Pancreas (tissue), 10 donors: ENCODE data around the gene ARMC10. TPM values are rescaled to one million over a fixed set of nuclear protein-coding genes. Genes with fewer than 3 reads are reported as not detected.

Experiments
- ATAC-seq, 4 donors: fragments of 200-7000 bp; cut with Tn5 transposase; one replicate each; pipeline versions ENCODE4 v1.8.0 to v1.9.1; 2020; ENCODE audit warnings: mild to moderate bottlenecking in 4 of 4, moderate library complexity in 4 of 4
- DNase-seq, 6 donors: peaks; one replicate each; pipeline ENCODE4 v3.0.0-alpha.2; 2020
- FAIRE-seq: peaks from 2 replicates; lab custom pipeline; 2012; peaks lifted over from hg19 to GRCh38; lab: Jason Lieb, UNC
- H3K27ac ChIP-seq, 4 donors: fragments of 200-600 bp; sonication (generic); 1 replicate in 3 of 4; 2 replicates in 1 of 4; pipeline versions ENCODE4 v1.5.0 to v1.8.0; 2020
- H3K27me3 ChIP-seq, 4 donors: fragments of 200-600 bp; one replicate each; pipeline ENCODE4 v1.8.0; 2021
- H3K36me3 ChIP-seq, 3 donors: fragments of 200-600 bp; sonication (generic) in 1 of 3; one replicate each; pipeline versions ENCODE4 v1.5.0 to v1.8.0; 2020 to 2021
- H3K4me1 ChIP-seq, 3 donors: fragments of 200-600 bp; one replicate each; pipeline ENCODE4 v1.8.0; 2021
- H3K4me3 ChIP-seq, 4 donors: fragments of 200-600 bp; sonication (generic) in 2 of 4; one replicate each; pipeline versions ENCODE4 v1.5.0 to v1.8.0; 2020 to 2021
- H3K9me3 ChIP-seq, 4 donors: fragments of 200-600 bp; one replicate each; pipeline ENCODE4 v1.8.0; 2021
- CTCF ChIP-seq, 4 donors: fragments of 200-600 bp; sonication (generic) in 3 of 4; IDR thresholded peaks; one replicate each; pipeline versions ENCODE4 v1.5.0 to v1.8.0; 2021; ENCODE audit warnings: antibody characterized with exemption in 4 of 4
- WGBS, 2 donors: extraction: QIAGEN DNeasy Blood & Tissue Kit; methylation state at CpG; one replicate each; pipeline ENCODE4 v1.1.7; 2013; 5-methylcytosine and 5-hydroxymethylcytosine counted together
- intact Hi-C, 3 donors: fragments of 100-400 bp; cut with DNase I; formaldehyde crosslinking; loops; one replicate each; pipeline versions ENCODE4 v1.11.1 to v1.14.2; 2022
- polyA plus RNA-seq, 2 donors: library from polyadenylated mRNA; stranded (reverse); fragments of 200-250 nt; gene quantifications; one replicate each; pipeline ENCODE4 v1.2.3, GENCODE V29; 2013
- total RNA-seq, 6 donors: library from RNA; stranded (reverse); fragmentation: NEBNext Ultra II Directional in 4 of 6; extraction: Animal tissue kit (Norgen Biotek cat#: 25700) in 4 of 6; gene quantifications; one replicate each; pipeline versions ENCODE4 v1.2.1 to v1.2.4, GENCODE V29; 2021 to 2023
- donor health status: healthy with polysubstance abuse.
- donor health status: DM: no; HTN: no; CAD: no; lungs with moderate emphysema.
- donor health status: DM: no; HTN: no; CAD: no.
- donor health status: control.
- donor health status: control.
- donor health status: Bipolar disorder and iron deficiency.
- donor health status: DM: yes; HTN: yes; CAD: no.
- donor health status: DM: no; HTN: no; CAD: no.
- donor health status: DM: no; HTN: no; CAD: no.
- donor health status: DM: yes; HTN: yes; CAD: no.

Gene ARMC10
- total and polyA plus RNA-seq, 8 donors: 11.5 to 27.0 (median 20.1) TPM

DNA sequence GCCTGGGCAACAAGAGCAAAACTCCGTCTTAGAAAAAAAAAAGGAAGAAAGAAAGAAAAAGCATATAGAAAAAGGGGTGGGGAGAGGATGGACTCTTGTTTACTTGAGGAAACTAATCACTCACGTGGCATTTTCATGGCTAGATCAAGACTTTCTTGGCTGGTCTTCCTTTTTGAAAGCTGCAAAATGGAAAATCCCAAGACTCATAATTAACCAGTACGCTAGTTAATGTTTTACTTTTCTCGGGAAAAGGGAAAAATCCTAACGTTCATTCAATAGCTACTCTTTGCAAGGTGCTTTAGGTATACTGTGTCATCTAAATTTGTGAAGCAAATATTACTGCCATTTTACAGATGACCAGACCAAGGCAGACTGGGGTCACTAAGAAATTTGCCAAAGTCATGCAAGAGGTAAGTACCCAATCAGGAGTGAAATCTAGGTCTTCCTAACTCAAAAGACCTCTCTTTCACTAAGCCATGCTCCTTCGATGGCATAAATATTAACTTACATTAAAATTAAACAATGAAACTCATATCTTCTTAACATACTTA is 49.6 kb downstream of the ARMC10 start:
- intact Hi-C loops: no loop called here
- Histone ChIP-seq H3K4me1 (peaks cover 0 to 5% (median 3%) of the 10 kb centered on the region in 3 donors), H3K36me3 (peaks cover 0 to 6% (median 4%) of the 10 kb centered on the region in 3 donors), H3K27me3 (no peaks in the 10 kb centered on the region), H3K4me3 (no peak overlapping the region), H3K9me3 (no peaks in the 10 kb centered on the region), H3K27ac (no peak overlapping the region)
- FAIRE-seq (no peak), DNase-seq (no peak), ATAC-seq (peak in 1 of 4 donors; percentile 21)
- 61 to 62% methylated on average over 6 of the region's 6 CpGs for WGBS, 2 donors
- no peak for TF ChIP-seq CTCF (IDR thresholded peaks at IDR 0.05)

GRCh38 chr7:103127006-103127405 is 52.1 kb downstream of the ARMC10 start:
- DNase-seq: no peak
- H3K9me3 ChIP-seq: no peaks in the 10 kb centered on the region
- no peak overlapping the region for H3K4me3 ChIP-seq
- no peak for TF ChIP-seq CTCF (IDR thresholded peaks at IDR 0.05)
- ATAC-seq: no peak
- intact Hi-C loops: no loop called here
- peaks cover 0 to 6% (median 4%) of the 10 kb centered on the region in 3 donors for H3K36me3 ChIP-seq
- H3K27ac ChIP-seq: no peak overlapping the region
- FAIRE-seq: no peak
- no peaks in the 10 kb centered on the region for H3K27me3 ChIP-seq
- peaks cover 0 to 13% (median 7%) of the 10 kb centered on the region in 3 donors for H3K4me1 ChIP-seq
- 75 to 76% methylated on average over 2 of the region's 2 CpGs for WGBS, 2 donors

- no peaks in the 10 kb centered on the region for H3K27me3 ChIP-seq
- peaks cover 0 to 6% (median 4%) of the 10 kb centered on the region in 3 donors for H3K36me3 ChIP-seq
- intact Hi-C loops: no loop called here
- DNase-seq (no peak), FAIRE-seq (no peak), ATAC-seq (peak; percentile 48 to 70 (median 58))
- peaks cover 0 to 19% (median 13%) of the 10 kb centered on the region in 3 donors for H3K4me1 ChIP-seq
- WGBS, 2 donors: 37 to 42% methylated on average over 6 of the region's 6 CpGs
- H3K27ac ChIP-seq: no peak overlapping the region
- H3K4me3 ChIP-seq: no peak overlapping the region
- TF ChIP-seq CTCF (IDR thresholded peaks at IDR 0.05): no peak
- no peaks in the 10 kb centered on the region for H3K9me3 ChIP-seq
Observed at GRCh38 chr7:103129702-103130549, 55.0 kb downstream of the ARMC10 start.

GRCh38 chr7:103130901-103131624 is 56.1 kb downstream of the ARMC10 start:
- DNase-seq (no peak), FAIRE-seq (no peak), ATAC-seq (no peak)
- Histone ChIP-seq H3K36me3 (peaks cover 0 to 6% (median 4%) of the 10 kb centered on the region in 3 donors), H3K9me3 (no peaks in the 10 kb centered on the region), H3K4me3 (no peak overlapping the region), H3K4me1 (peaks cover 0 to 27% (median 20%) of the 10 kb centered on the region in 3 donors), H3K27ac (no peak overlapping the region), H3K27me3 (no peaks in the 10 kb centered on the region)
- TF ChIP-seq CTCF (IDR thresholded peaks at IDR 0.05): no peak
- WGBS, 2 donors: 78 to 86% methylated on average over 9 of the region's 9 CpGs
- intact Hi-C loops: no loop called here
